Measurements from ENCODE around the gene DNAJB5.

- no peak for TF ChIP-seq EZH2 (IDR thresholded peaks at IDR 0.05)
- no peak for TF ChIP-seq POLR2AphosphoS5 (IDR thresholded peaks at IDR 0.05; ENCODE audit: borderline replicate concordance, low read depth, low read length)
These were observed 2.2 kb downstream of the DNAJB5 start for GRCh38 chr9:34991607-34992375.
